AG04449 (cell line): Measurements from ENCODE around the gene DHCR7.

Experiments used
- CTCF ChIA-PET: fragments of 350-600 bp; formaldehyde crosslinking; extraction: SDS; loops from one replicate; lab custom pipeline; 2021; ENCODE audit warnings: antibody characterized with exemption; lab: Yijun Ruan, JAX
- POLR2A ChIA-PET: fragments of 400-600, 350-600 bp; formaldehyde crosslinking; extraction: SDS; loops from one replicate; lab custom pipeline; 2020; ENCODE audit warnings: antibody characterized with exemption, inconsistent platforms; lab: Yijun Ruan, JAX
- DNase-seq: peaks from one replicate; pipeline ENCODE4 v3.0.0-alpha.2; 2010; ENCODE audit warnings: low read depth, low spot score
- H3K4me3 ChIP-seq: 2 replicates; pipeline ENCODE4 v1.5.1; 2011; ENCODE audit warnings: low read depth, mild to moderate bottlenecking, control low read depth, low read length
- TF ChIP-seq, protein P1 (sequence below): IDR thresholded peaks from one replicate; pipeline ENCODE4 v1.5.1; 2011; ENCODE audit warnings: mild to moderate bottlenecking, moderate library complexity, low read length, control low read depth, inconsistent platforms; ENCODE audit not compliant: insufficient read depth; ENCODE audit errors: missing control alignments

DHCR7 gene

GRCh38 chr11:71467164-71467563 lies 19.0 kb upstream of the DHCR7 start:
- TF ChIP-seq, protein P1, sequence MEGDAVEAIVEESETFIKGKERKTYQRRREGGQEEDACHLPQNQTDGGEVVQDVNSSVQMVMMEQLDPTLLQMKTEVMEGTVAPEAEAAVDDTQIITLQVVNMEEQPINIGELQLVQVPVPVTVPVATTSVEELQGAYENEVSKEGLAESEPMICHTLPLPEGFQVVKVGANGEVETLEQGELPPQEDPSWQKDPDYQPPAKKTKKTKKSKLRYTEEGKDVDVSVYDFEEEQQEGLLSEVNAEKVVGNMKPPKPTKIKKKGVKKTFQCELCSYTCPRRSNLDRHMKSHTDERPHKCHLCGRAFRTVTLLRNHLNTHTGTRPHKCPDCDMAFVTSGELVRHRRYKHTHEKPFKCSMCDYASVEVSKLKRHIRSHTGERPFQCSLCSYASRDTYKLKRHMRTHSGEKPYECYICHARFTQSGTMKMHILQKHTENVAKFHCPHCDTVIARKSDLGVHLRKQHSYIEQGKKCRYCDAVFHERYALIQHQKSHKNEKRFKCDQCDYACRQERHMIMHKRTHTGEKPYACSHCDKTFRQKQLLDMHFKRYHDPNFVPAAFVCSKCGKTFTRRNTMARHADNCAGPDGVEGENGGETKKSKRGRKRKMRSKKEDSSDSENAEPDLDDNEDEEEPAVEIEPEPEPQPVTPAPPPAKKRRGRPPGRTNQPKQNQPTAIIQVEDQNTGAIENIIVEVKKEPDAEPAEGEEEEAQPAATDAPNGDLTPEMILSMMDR = no peak
- no peak for DNase-seq
- no peak overlapping the region for H3K4me3 ChIP-seq
- ChIA-PET POLR2A (interaction anchor here (0.7 kb wide), 1 partner anchor 14 kb away, joined by 3 read pairs; no protein-coding TSS in a partner anchor), CTCF (no interaction called here)

- ChIA-PET POLR2A (no interaction called here), CTCF (no interaction called here)
- TF ChIP-seq, protein P1 = no peak
- no peak overlapping the region for H3K4me3 ChIP-seq
- DNase-seq = no peak
Measured at GRCh38 chr11:71466358-71466757, 18.2 kb upstream of the DHCR7 start.

DNA sequence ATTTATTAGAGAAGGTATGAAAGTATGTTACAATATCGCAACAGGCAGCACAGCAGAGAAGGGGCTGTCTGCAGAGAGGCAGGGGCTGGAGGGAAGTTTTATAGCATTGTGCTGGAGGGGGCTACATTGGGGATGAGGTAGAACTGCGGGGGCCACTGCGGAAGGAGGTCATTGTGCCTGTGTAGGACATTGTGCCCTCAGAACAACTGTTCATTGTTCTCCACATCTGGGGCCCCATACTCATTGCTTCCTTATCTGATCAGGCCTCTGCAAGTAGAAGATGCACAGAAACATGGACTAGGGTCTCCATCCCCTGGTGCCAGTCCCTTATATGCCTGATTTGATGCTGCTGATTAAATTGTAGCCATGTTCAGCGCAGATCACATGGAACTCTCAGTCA lies 16.9 kb upstream of the DHCR7 start:
- CTCF ChIA-PET = no interaction called here

GRCh38 chr11:71463331-71464211 lies 15.4 kb upstream of the DHCR7 start:
- POLR2A ChIA-PET = no interaction called here
- CTCF ChIA-PET = no interaction called here
- DNase-seq = no peak
- TF ChIP-seq, protein P1 = no peak
- H3K4me3 ChIP-seq = no peak overlapping the region

More for the DNA sequence above, 16.9 kb upstream of the DHCR7 start:
- no peak for DNase-seq
- TF ChIP-seq, protein P1 = no peak
- H3K4me3 ChIP-seq = no peak overlapping the region
- POLR2A ChIA-PET = no interaction called here

DNA sequence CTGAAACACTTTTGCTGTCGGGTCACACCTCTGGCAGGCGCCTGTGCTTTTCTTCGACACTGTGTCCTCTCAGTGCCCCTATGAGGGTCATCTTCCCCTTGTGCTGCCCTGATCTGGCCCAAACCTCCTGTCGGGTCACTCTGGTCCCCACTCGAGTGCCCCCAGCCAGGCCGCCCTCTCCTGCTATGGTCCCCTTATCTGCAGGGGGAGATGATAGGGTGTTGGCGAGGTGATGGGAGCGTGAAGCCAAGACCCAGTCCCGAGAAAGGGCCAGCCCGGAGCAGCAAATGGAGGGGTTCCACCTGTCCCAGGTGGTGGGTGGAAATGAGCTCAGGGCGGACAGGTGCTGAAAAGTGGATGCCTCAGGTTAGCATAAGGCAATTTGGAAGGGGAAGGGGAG lies 14.5 kb upstream of the DHCR7 start:
- TF ChIP-seq, protein P1 = no peak
- no peak overlapping the region for H3K4me3 ChIP-seq
- DNase-seq = no peak
- CTCF ChIA-PET = no interaction called here
- POLR2A ChIA-PET = no interaction called here

GRCh38 chr11:71461696-71462095 lies 13.5 kb upstream of the DHCR7 start:
- no peak overlapping the region for H3K4me3 ChIP-seq
- ChIA-PET POLR2A (no interaction called here), CTCF (no interaction called here)
- TF ChIP-seq, protein P1 = no peak
- DNase-seq = no peak
